Keratinocyte (primary cell): ENCODE measurements around the gene GABRG1. TPM values are rescaled to one million over a fixed set of nuclear protein-coding genes. Genes with fewer than 3 reads are reported as not detected.

Source experiments
- DNase-seq: peaks from one replicate; pipeline ENCODE4 v3.0.0-alpha.2; 2011; ENCODE audit warnings: low read depth, missing footprints, low spot score
- FAIRE-seq: peaks from 2 replicates; lab custom pipeline; 2011; peaks lifted over from hg19 to GRCh38; lab: Jason Lieb, UNC
- H2AFZ ChIP-seq: 2 replicates; pipeline ENCODE4 v1.6.0; 2012; ENCODE audit warnings: low read length, control low read depth, inconsistent platforms; ENCODE audit not compliant: control insufficient read depth
- H3K27ac ChIP-seq: 2 replicates; pipeline ENCODE4 v1.5.1; 2011; ENCODE audit warnings: low read length; ENCODE audit not compliant: control insufficient read depth, insufficient read depth
- H3K27me3 ChIP-seq: 3 replicates; pipeline ENCODE4 v1.6.0; 2011; ENCODE audit warnings: low read length; ENCODE audit not compliant: control insufficient read depth, insufficient read depth; ENCODE audit errors: extremely low read depth
- H3K36me3 ChIP-seq, 2 experiments: 2 replicates in 1 of 2; 3 replicates in 1 of 2; pipeline ENCODE4 v1.5.1; 2011; ENCODE audit warnings: low read length in 2 of 2, mild to moderate bottlenecking in 1 of 2; ENCODE audit not compliant: control insufficient read depth in 2 of 2, insufficient read depth in 2 of 2; ENCODE audit errors: extremely low read depth in 1 of 2
- H3K4me1 ChIP-seq: 3 replicates; pipeline ENCODE4 v1.5.1; 2011; ENCODE audit warnings: low read length; ENCODE audit not compliant: control insufficient read depth, insufficient read depth; ENCODE audit errors: extremely low read depth
- H3K4me2 ChIP-seq: 3 replicates; pipeline ENCODE4 v1.6.0; 2011; ENCODE audit warnings: low read depth, low read length; ENCODE audit not compliant: control insufficient read depth, insufficient read depth; ENCODE audit errors: extremely low read depth
- H3K4me3 ChIP-seq, 3 experiments: fragments of 200-600 bp in 1 of 3; sonication (generic) in 1 of 3; 2 replicates in 2 of 3; 3 replicates in 1 of 3; pipeline ENCODE4 v1.5.1; 2011 to 2016; ENCODE audit warnings: low read length in 3 of 3, mild to moderate bottlenecking in 3 of 3, control low read depth in 2 of 3, inconsistent platforms in 1 of 3, low read depth in 1 of 3, mixed read lengths in 1 of 3, mixed run types in 1 of 3, moderate library complexity in 1 of 3; ENCODE audit not compliant: control insufficient read depth in 2 of 3, insufficient read depth in 2 of 3; ENCODE audit errors: extremely low read depth in 1 of 3
- H3K79me2 ChIP-seq: 2 replicates; pipeline ENCODE4 v1.6.0; 2012; ENCODE audit warnings: low read length; ENCODE audit not compliant: control insufficient read depth, insufficient read depth
- H3K9ac ChIP-seq: 3 replicates; pipeline ENCODE4 v1.6.0; 2011; ENCODE audit warnings: low read length; ENCODE audit not compliant: control insufficient read depth, insufficient read depth; ENCODE audit errors: extremely low read depth
- H3K9me1 ChIP-seq: 3 replicates; pipeline ENCODE4 v1.6.0; 2011; ENCODE audit warnings: low read length; ENCODE audit not compliant: control insufficient read depth, insufficient read depth; ENCODE audit errors: extremely low read depth
- H3K9me3 ChIP-seq: 2 replicates; pipeline ENCODE4 v1.5.1; 2012; ENCODE audit warnings: low read depth, low read length; ENCODE audit not compliant: control insufficient read depth
- H4K20me1 ChIP-seq: 3 replicates; pipeline ENCODE4 v1.6.0; 2011; ENCODE audit warnings: low read length; ENCODE audit not compliant: control insufficient read depth, insufficient read depth; ENCODE audit errors: extremely low read depth
- CTCF ChIP-seq, 3 experiments: IDR thresholded peaks in 1 of 3; conservative IDR thresholded peaks in 1 of 3; optimal IDR thresholded peaks in 1 of 3; 2 replicates in 2 of 3; 3 replicates in 1 of 3; pipeline versions ENCODE3 to v1.5.1; 2011; ENCODE audit warnings: low read length in 3 of 3, mild to moderate bottlenecking in 3 of 3, moderate library complexity in 2 of 3, control low read depth in 1 of 3, inconsistent platforms in 1 of 3; ENCODE audit not compliant: insufficient read depth in 2 of 3; ENCODE audit errors: extremely low read depth in 1 of 3
- EZH2 ChIP-seq: IDR thresholded peaks from one replicate; pipeline ENCODE4 v1.6.1; 2012; ENCODE audit warnings: inconsistent platforms, mild to moderate bottlenecking, low read length, moderate library complexity
- dilution Hi-C: fragments of 300-500 bp; cut with MboI; formaldehyde crosslinking; loops from one replicate; pipeline ENCODE4 v1.7.0; 2020; ENCODE audit warnings: low sequenced_read_pairs; ENCODE audit not compliant: extremely low pct_ligation_motif_present
- polyA plus RNA-seq, 5 experiments: library from polyadenylated mRNA; depleted of rRNA in 3 of 5; stranded (reverse) in 3 of 5; stranded (forward) in 1 of 5; unstranded in 1 of 5; fragments of >200 nt; gene quantifications; 1 replicate in 1 of 5; 2 replicates in 3 of 5; 3 replicates in 1 of 5; pipeline versions ENCODE4 v1.2.1 to v1.2.3, GENCODE V29; 2011 to 2012; ENCODE audit warnings: missing spikeins in 2 of 5, low read depth in 1 of 5, low replicate concordance in 1 of 5

The GABRG1 gene
- polyA plus RNA-seq, 1 donor (not counting 4 experiments of a cell fraction or from before 2014, with no cell fraction given) = not detected

GRCh38 chr4:46081674-46082073 is 42.2 kb downstream of the GABRG1 start:
- Histone ChIP-seq H3K9me1 (no peaks in the 10 kb centered on the region), H3K9ac (no peak overlapping the region), H3K27ac (no peak overlapping the region), H3K79me2 (no peaks in the 10 kb centered on the region), H3K9me3 (no peaks in the 10 kb centered on the region), H3K4me2 (no peak overlapping the region), H3K4me3 (no peak overlapping the region), H2AFZ (no peak overlapping the region), H3K4me1 (no peaks in the 10 kb centered on the region), H3K27me3 (no peaks in the 10 kb centered on the region), H4K20me1 (no peaks in the 10 kb centered on the region), H3K36me3 (no peaks in the 10 kb centered on the region)
- DNase-seq (no peak), FAIRE-seq (no peak)
- dilution Hi-C loops = no loop called here
- no peak for TF ChIP-seq CTCF (optimal IDR thresholded peaks at IDR 0.05 in 1 of 3, IDR thresholded peaks at IDR 0.05 in 1 of 3, conservative IDR thresholded peaks at IDR 0.05 in 1 of 3; ENCODE audit: extremely low read depth in 1 of 3, insufficient read depth in 2 of 3, low read length in 3 of 3)
- no peak for TF ChIP-seq EZH2

GRCh38 chr4:46081248-46081647 is 42.6 kb downstream of the GABRG1 start:
- no peaks in the 10 kb centered on the region for H3K36me3 ChIP-seq
- no peak overlapping the region for H2AFZ ChIP-seq
- no peaks in the 10 kb centered on the region for H3K27me3 ChIP-seq
- dilution Hi-C loops = no loop called here
- TF ChIP-seq CTCF (optimal IDR thresholded peaks at IDR 0.05 in 1 of 3, IDR thresholded peaks at IDR 0.05 in 1 of 3, conservative IDR thresholded peaks at IDR 0.05 in 1 of 3; ENCODE audit: extremely low read depth in 1 of 3, insufficient read depth in 2 of 3, low read length in 3 of 3) (no peak), EZH2 (no peak)
- H4K20me1 ChIP-seq = no peaks in the 10 kb centered on the region
- no peak overlapping the region for H3K9ac ChIP-seq
- H3K79me2 ChIP-seq = no peaks in the 10 kb centered on the region
- no peaks in the 10 kb centered on the region for H3K4me1 ChIP-seq
- DNase-seq (no peak), FAIRE-seq (no peak)
- H3K9me3 ChIP-seq = no peaks in the 10 kb centered on the region
- no peak overlapping the region for H3K27ac ChIP-seq
- no peak overlapping the region for H3K4me3 ChIP-seq
- H3K4me2 ChIP-seq = no peak overlapping the region
- H3K9me1 ChIP-seq = no peaks in the 10 kb centered on the region
